GM13976 (cell line): ENCODE measurements around the gene DNM1L.
"Not testable (repeated sequence)": the region's sequence is repeated elsewhere in the genome, so short reads cannot be mapped to it uniquely, and the experiment has no call there.

Experiments
- DNase-seq: peaks from one replicate; pipeline ENCODE4 v3.0.0; 2012; ENCODE audit warnings: low spot score
- in situ Hi-C: fragments of 300-500 bp; cut with MboI; formaldehyde crosslinking; loops from one replicate; pipeline ENCODE4 v1.12.0; 2022; ENCODE audit warnings: low sequenced_read_pairs, mixed read lengths, inconsistent platforms; ENCODE audit not compliant: unreplicated experiment
- TF ChIP-seq, protein P1 (sequence below): IDR thresholded peaks from 2 replicates; pipeline ENCODE4 v1.5.1; 2012; ENCODE audit warnings: borderline replicate concordance, mild to moderate bottlenecking; ENCODE audit not compliant: insufficient read depth; ENCODE audit errors: extremely low read depth, missing control alignments, control extremely low read depth

DNM1L gene

DNA sequence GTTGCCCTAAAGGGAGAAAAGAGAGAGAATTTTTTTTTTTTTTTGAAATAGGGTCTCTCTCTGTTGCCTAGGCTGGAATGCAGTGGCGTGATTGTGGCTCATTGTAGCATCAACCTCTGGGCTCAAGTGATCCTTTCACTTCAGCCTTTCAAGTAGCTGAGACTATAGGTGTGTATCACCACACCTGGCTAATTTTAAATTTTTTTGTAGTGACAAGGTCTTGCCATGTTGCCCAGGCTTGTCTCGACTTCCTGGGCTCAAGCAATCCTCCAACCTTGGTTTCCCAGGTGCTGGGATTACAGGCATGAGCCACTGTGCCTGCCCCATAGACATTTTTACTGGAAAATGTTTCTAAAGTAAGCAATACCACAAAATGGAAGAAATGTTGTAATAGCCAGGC lies 39.8 kb downstream of the DNM1L start:
- TF ChIP-seq, protein P1, sequence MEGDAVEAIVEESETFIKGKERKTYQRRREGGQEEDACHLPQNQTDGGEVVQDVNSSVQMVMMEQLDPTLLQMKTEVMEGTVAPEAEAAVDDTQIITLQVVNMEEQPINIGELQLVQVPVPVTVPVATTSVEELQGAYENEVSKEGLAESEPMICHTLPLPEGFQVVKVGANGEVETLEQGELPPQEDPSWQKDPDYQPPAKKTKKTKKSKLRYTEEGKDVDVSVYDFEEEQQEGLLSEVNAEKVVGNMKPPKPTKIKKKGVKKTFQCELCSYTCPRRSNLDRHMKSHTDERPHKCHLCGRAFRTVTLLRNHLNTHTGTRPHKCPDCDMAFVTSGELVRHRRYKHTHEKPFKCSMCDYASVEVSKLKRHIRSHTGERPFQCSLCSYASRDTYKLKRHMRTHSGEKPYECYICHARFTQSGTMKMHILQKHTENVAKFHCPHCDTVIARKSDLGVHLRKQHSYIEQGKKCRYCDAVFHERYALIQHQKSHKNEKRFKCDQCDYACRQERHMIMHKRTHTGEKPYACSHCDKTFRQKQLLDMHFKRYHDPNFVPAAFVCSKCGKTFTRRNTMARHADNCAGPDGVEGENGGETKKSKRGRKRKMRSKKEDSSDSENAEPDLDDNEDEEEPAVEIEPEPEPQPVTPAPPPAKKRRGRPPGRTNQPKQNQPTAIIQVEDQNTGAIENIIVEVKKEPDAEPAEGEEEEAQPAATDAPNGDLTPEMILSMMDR: no peak
- no peak for DNase-seq
- in situ Hi-C loops: no loop called here

DNA sequence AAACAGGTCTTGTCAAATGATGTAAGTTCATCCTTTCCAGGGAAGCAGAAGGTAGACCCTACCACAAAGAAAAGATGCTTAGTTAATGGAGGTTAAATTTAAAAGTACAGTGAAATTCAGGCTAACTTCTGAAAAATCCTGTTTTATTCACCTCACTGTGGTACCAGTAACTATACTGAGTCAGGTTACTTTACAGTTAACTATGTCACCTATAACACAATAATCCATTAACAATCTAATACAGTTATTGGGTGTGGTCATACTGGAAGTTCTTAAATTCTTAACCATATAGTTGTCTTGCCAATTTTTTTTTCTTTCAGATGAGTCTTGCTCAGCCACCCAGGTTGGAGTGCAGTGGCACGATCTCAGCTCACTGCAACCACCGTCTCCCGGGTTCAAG lies 46.2 kb downstream of the DNM1L start:
- DNase-seq, in situ Hi-C loops: not testable (repeated sequence)

GRCh38 chr12:32726286-32726685 lies 47.2 kb downstream of the DNM1L start:
- TF ChIP-seq, protein P1: no peak
- in situ Hi-C loops: no loop called here
- no peak for DNase-seq

DNA sequence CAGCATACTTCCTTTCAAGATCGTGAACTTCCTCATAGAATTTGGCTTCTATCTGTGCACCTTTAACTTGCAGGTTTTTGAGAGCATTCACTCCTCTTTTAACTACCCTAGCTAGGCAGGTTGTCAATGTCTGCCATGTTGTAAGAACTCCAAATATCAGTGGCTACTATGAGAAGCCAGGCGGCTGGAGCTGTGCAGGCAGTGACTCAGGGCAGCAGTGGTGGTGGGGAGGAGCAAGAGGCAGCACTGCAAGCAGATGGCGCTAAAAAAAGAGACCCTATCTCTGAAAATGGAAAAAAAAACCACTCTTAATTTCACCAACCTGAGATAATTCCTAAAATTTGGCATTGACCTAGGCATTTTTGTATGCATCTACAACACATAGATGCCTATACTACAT lies 48.1 kb downstream of the DNM1L start:
- in situ Hi-C loops: no loop called here
- TF ChIP-seq, protein P1: no peak
- no peak for DNase-seq

DNA sequence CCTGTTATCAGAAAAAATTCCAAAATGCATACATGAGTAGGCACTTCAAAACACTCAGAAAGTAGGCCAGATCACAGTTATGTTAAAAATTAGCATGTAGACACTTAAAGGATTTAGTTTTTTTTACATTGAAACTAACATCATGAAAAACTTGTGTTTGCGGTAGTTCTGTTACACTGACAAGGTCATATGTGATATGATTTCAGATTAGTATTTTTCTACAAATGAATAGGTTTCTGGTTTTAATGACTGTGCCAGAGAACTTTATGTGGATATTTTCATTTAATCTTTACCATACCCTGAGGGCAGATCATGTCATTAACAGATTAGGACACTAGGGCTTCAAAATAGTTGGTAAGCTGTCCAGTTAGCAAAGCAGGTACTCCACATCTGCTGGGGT lies 55.9 kb downstream of the DNM1L start:
- TF ChIP-seq, protein P1: no peak
- DNase-seq: no peak
- in situ Hi-C loops: no loop called here

DNA sequence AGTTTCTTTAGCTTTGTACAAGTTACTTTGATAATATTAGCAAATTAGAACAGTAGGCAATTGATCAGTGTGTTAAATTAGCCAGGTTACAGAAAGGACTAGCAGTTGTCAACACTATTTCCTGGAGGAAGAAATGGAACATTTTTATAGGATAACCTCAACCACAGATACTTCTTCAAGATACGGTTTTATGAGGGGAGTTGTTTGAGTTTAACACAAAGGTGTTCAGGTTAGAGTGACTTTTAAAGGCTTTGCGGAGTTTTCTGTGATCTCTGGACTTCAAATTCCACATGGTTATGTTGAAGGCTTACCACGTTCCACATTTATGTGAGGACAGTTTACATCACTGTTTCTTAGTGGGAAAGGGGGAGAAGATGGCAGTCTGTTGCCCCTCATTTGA lies 57.3 kb downstream of the DNM1L start:
- TF ChIP-seq, protein P1: no peak
- in situ Hi-C loops: no loop called here
- no peak for DNase-seq

GRCh38 chr12:32737715-32738114 lies 58.6 kb downstream of the DNM1L start:
- in situ Hi-C loops: no loop called here
- DNase-seq: no peak
- TF ChIP-seq, protein P1: no peak
